PC-3 (cell line): ENCODE data around the gene IKZF5.

Experiments used
- CTCF ChIP-seq: fragments of 300-600 bp; sonication (generic); conservative IDR thresholded peaks from 2 replicates; pipeline ENCODE4 v1.5.1; 2017; ENCODE audit warnings: antibody characterized with exemption, low read depth, mild to moderate bottlenecking, low read length
- EZH2 ChIP-seq: fragments of 300-600 bp; sonication (generic); IDR thresholded peaks from one replicate; pipeline ENCODE4 v1.6.1; 2017; ENCODE audit warnings: antibody characterized with exemption, mild to moderate bottlenecking, low read length; ENCODE audit not compliant: unreplicated experiment

- TF ChIP-seq CTCF (no peak), EZH2 (no peak)
These were observed 7.2 kb downstream of the IKZF5 start for GRCh38 chr10:123001370-123001769.
